Prostate gland (tissue), 2 donors: ENCODE data around the gene AAMP. TPM values are rescaled to one million over a fixed set of nuclear protein-coding genes. Genes with fewer than 3 reads are reported as not detected.
A peak's percentile ranks its signal among the peaks of the same experiment; 100 is the strongest.

ENCODE experiments used
- DNase-seq: peaks from one replicate; pipeline ENCODE4 v3.0.0-alpha.2; 2019; ENCODE audit warnings: low spot score
- H3K27ac ChIP-seq, 2 donors: fragments of 200-600 bp; sonication (generic); 2 replicates each; pipeline ENCODE4 v1.5.1; 2017 to 2019
- H3K27me3 ChIP-seq: fragments of 200-600 bp; sonication (generic); replicated peaks from 2 replicates; pipeline ENCODE4 v1.5.1; 2019; ENCODE audit not compliant: insufficient read depth
- H3K36me3 ChIP-seq, 2 donors: fragments of 200-600 bp; sonication (generic); 1 replicate in 1 of 2; 2 replicates in 1 of 2; pipeline versions ENCODE4 v1.5.1 to v1.8.1; 2017 to 2019
- H3K4me1 ChIP-seq: fragments of 200-600 bp; sonication (generic); replicated peaks from 2 replicates; pipeline ENCODE4 v1.5.1; 2019
- H3K4me3 ChIP-seq, 2 donors: fragments of 200-600 bp; sonication (generic); 2 replicates each; pipeline ENCODE4 v1.5.1; 2017 to 2019
- H3K9me3 ChIP-seq: fragments of 200-600 bp; sonication (generic); 2 replicates; pipeline ENCODE4 v1.5.1; 2017
- POLR2A ChIP-seq: fragments of 450-650 bp; IDR thresholded peaks from one replicate; pipeline ENCODE4 v1.6.1; 2016; ENCODE audit warnings: antibody characterized with exemption, mild to moderate bottlenecking
- POLR2AphosphoS5 ChIP-seq: sonication (generic); formaldehyde crosslinking; IDR thresholded peaks from one replicate; pipeline ENCODE4 v1.6.1; 2017; ENCODE audit warnings: antibody characterized with exemption
- WGBS: methylation state at CpG from one replicate; pipeline ENCODE4 v1.1.5; 2018; 5-methylcytosine and 5-hydroxymethylcytosine counted together
- intact Hi-C: fragments of 100-400 bp; cut with DNase I; formaldehyde crosslinking; loops from one replicate; pipeline ENCODE4 v1.14.2; 2022
- total RNA-seq, 2 donors: library from RNA; depleted of rRNA; stranded (reverse); fragments of >200 nt; gene quantifications; one replicate each; pipeline ENCODE4 v1.1.0, GENCODE V29; 2016
- TF ChIP-seq, protein P1 (sequence below), 4 experiments: fragments of 200-600 bp in 2 of 4; fragments of 450-650 bp in 2 of 4; sonication (generic) in 2 of 4; IDR thresholded peaks; 1 replicate in 3 of 4; 2 replicates in 1 of 4; pipeline ENCODE4 v1.5.1; 2016 to 2019; ENCODE audit warnings: antibody characterized with exemption in 4 of 4, mild to moderate bottlenecking in 2 of 4, moderate library complexity in 2 of 4

The AAMP gene
- total RNA-seq, 2 donors from 2014 or later, result 217 to 237 TPM

GRCh38 chr2:218294430-218295022 is 24.6 kb upstream of the AAMP start:
- peak overlapping the region; percentile 77 to 96 for H3K27ac ChIP-seq

DNA sequence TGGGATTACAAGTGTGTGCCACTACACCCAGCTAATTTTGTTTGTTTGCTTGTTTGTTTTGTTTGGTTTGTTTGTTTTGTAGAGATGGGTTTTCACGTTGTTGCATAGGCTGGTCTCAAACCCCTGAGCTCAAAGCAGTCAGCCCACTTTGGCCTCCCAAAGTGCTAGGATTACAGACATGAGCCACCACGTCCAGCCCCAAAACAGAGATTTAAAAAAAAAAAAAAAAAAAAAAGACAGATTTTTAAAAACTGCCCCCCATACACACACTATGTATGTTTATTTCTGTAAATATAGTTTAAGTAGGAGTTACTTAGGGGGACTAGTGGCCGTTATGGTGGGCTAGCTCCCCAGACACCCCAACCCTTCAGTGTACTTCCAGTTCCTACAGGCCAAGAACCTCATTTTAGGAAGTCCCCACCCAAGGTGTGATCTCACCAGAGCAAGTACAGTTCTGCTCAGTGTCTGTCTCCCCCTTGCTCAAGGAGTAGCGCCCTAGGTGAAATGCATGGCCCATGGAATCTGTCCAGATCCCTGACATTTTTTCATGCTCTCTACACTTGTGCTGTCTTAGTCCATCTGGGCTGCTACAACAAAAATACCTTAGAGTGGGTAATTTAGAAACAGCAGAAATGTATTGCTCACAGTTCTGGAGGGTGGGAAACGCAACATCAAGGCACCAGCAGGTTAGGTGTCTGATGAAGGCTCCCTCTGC is 23.9 kb upstream of the AAMP start:
- no peaks in the 10 kb centered on the region for H3K36me3 ChIP-seq
- WGBS, result 58% methylated on average over 5 of the region's 5 CpGs
- H3K4me1 ChIP-seq, result peaks cover 27% of the 10 kb centered on the region
- intact Hi-C loops, result loop anchor here (2.0 to 10.0 kb wide), 3 partner anchors 103 to 363 kb away; partner anchors contain the start of genes BCS1L and ZNF142
- TF ChIP-seq, protein P1, sequence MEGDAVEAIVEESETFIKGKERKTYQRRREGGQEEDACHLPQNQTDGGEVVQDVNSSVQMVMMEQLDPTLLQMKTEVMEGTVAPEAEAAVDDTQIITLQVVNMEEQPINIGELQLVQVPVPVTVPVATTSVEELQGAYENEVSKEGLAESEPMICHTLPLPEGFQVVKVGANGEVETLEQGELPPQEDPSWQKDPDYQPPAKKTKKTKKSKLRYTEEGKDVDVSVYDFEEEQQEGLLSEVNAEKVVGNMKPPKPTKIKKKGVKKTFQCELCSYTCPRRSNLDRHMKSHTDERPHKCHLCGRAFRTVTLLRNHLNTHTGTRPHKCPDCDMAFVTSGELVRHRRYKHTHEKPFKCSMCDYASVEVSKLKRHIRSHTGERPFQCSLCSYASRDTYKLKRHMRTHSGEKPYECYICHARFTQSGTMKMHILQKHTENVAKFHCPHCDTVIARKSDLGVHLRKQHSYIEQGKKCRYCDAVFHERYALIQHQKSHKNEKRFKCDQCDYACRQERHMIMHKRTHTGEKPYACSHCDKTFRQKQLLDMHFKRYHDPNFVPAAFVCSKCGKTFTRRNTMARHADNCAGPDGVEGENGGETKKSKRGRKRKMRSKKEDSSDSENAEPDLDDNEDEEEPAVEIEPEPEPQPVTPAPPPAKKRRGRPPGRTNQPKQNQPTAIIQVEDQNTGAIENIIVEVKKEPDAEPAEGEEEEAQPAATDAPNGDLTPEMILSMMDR (IDR thresholded peaks at IDR 0.05), result no peak
- TF ChIP-seq POLR2A (no peak), POLR2AphosphoS5 (no peak)
- no peak overlapping the region for H3K4me3 ChIP-seq
- no peaks in the 10 kb centered on the region for H3K27me3 ChIP-seq
- H3K9me3 ChIP-seq, result no peaks in the 10 kb centered on the region
- DNase-seq, result no peak
- H3K27ac ChIP-seq, result peak overlapping the region; percentile 94 to 96

More at GRCh38 chr2:218294430-218295022, 24.6 kb upstream of the AAMP start:
- TF ChIP-seq POLR2A (no peak), POLR2AphosphoS5 (no peak)
- TF ChIP-seq, protein P1 (IDR thresholded peaks at IDR 0.05), result no peak
- no peaks in the 10 kb centered on the region for H3K9me3 ChIP-seq
- H3K4me1 ChIP-seq, result peaks cover 27% of the 10 kb centered on the region
- DNase-seq, result no peak
- H3K4me3 ChIP-seq, result no peak overlapping the region
- intact Hi-C loops, result loop anchor here (5.0 to 10.0 kb wide), 2 partner anchors 170 to 363 kb away; partner anchors contain the start of genes BCS1L and ZNF142
- no peaks in the 10 kb centered on the region for H3K27me3 ChIP-seq
- whole genome bisulfite sequencing, result 68% methylated on average over 5 of the region's 5 CpGs
- H3K36me3 ChIP-seq, result no peaks in the 10 kb centered on the region

DNA sequence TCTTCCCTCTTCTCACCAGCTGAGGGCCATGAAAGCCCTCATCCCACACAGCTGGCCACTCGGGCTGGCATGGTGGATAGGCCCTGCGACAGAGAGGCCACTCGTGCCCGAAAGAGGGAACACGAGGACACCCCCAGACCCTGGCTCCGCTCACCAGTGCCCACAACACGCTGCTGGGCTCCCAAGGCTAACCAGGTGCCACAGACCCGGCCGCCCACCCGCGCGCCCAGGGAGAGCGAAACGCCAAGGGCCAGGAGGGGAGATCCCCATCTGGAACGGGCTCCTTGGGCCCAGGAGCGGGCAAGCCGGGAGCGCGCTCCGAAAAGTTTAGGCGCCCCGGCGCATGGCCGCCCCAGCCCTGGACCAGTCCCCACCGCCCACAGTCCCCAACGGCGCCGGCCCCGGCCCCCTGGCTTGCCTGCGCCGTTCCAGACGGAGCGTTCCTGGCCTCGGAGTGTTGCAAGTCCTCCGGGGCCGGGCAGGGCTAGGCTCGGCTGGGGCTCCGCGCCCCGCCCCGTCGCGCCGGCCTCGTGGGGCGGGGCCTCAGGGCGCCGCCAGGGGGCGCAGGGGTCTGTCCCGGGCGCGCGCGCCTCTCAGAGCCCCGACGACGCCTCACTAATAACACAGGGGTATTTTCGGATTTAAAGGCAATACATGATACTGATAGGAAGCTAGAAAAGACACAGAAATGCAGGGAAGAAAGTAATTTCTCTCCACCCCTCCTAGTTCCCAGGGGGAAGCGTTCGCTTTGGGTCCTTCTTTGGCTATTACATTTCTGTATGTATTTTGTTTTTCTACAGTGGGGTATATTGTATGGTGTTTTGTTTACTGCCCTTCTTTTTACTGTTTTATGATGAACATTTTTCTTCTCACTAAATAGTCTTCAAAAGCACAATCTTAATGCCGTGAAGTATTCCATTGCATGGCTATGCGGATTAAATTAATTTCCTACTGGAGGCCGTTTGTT is 22.4 kb upstream of the AAMP start, which contains the start of gene TMBIM1:
TSS of gene TMBIM1 (minus strand) at position 456 of the 967 bp plus-strand sequence. CDS start 10,362 bp downstream, outside the sequence.
- Histone ChIP-seq H3K4me1 (peaks cover 33% of the 10 kb centered on the region), H3K27ac (peak within 1 kb of the TSS; percentile 94 to 96), H3K4me3 (peak within 1 kb of the TSS; percentile 75 to 79), H3K36me3 (no peaks in the 10 kb centered on the region), H3K9me3 (no peaks in the 10 kb centered on the region), H3K27me3 (no peaks in the 10 kb centered on the region)
- peak; percentile 91 for TF ChIP-seq POLR2A
- TF ChIP-seq, protein P1 (IDR thresholded peaks at IDR 0.05), result peak; percentile 89 to 97 (median 92)
- peak; percentile 38 for TF ChIP-seq POLR2AphosphoS5
- intact Hi-C loops, result loop anchor here (2.0 to 10.0 kb wide), 3 partner anchors 104 to 365 kb away; partner anchors contain the start of genes BCS1L and ZNF142
- 16% methylated on average over 44 of the region's 63 CpGs for WGBS
- DNase-seq, result no peak

DNA sequence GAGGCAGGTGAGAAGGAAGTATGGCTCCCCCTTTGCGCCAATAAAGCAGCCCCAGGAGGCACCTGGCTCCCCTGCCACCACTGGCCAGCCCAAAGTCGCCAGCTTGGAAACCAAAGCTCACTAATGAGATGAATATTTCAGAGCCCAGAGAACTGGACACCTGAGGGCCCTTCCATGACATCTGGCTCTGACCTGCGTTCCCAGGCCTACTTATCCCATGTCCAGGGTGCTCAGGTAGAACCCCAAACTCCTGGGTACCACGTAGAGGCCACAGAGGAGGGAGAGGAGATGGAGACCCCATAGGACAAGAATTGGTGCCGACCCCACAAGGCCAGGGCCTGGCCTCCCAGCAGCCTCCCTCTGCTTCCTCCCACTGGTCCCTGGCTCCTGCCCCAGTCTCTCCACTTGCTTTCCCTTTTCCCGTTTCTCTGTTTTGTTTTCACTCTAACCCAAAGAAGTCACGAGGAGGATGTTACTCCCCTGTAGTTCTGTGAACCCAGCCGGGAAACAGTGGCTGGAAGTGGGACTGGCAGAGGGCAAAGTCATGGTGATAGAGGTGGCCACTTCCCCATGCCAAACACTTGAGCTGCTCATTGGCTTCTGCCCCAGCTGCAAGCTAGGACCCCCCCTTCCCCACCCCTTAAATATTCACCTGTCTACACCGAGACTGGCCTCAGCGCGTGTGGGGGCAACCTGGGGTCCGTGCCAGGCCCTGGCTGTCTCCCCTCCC is 21.5 kb upstream of the AAMP start:
- Histone ChIP-seq H3K9me3 (no peaks in the 10 kb centered on the region), H3K27me3 (no peaks in the 10 kb centered on the region), H3K36me3 (no peaks in the 10 kb centered on the region), H3K4me1 (peaks cover 39% of the 10 kb centered on the region), H3K27ac (peak overlapping the region; percentile 94 to 96), H3K4me3 (peak overlapping the region; percentile 75 to 79)
- TF ChIP-seq POLR2AphosphoS5 (no peak), POLR2A (no peak)
- TF ChIP-seq, protein P1 (IDR thresholded peaks at IDR 0.05), result no peak
- intact Hi-C loops, result loop anchor here (2.0 to 10.0 kb wide), 3 partner anchors 105 to 366 kb away; partner anchors contain the start of genes BCS1L and ZNF142
- no peak for DNase-seq
- 44% methylated on average over 12 of the region's 12 CpGs for WGBS
